HEK293 (cell line): ENCODE data around the gene FAM13B.

Experiments
- CTCF ChIA-PET: fragments of 350-600 bp; formaldehyde crosslinking; extraction: SDS; loops from one replicate; lab custom pipeline; 2021; ENCODE audit warnings: antibody characterized with exemption; lab: Yijun Ruan, JAX
- POLR2A ChIA-PET: fragments of 300-600 bp; formaldehyde crosslinking; extraction: SDS; loops from one replicate; lab custom pipeline; 2020; ENCODE audit warnings: antibody characterized with exemption, inconsistent platforms; lab: Yijun Ruan, JAX
- H3K27ac ChIP-seq: fragments of 200-500 bp; sonication (Bioruptor generic); 2 replicates; pipeline ENCODE4 v1.5.1; 2014; ENCODE audit warnings: low read depth, low read length, control low read depth, inconsistent platforms; ENCODE audit errors: extremely low read depth
- H3K36me3 ChIP-seq, 2 experiments: fragments of 200-500 bp in 1 of 2; sonication (Bioruptor generic) in 1 of 2; 1 replicate in 1 of 2; 2 replicates in 1 of 2; pipeline ENCODE4 v1.5.1; 2014 to 2017; ENCODE audit warnings: inconsistent platforms in 2 of 2, low read length in 2 of 2; ENCODE audit not compliant: control insufficient read depth in 2 of 2, insufficient read depth in 1 of 2
- H3K4me1 ChIP-seq: fragments of 200-500 bp; sonication (Bioruptor generic); 2 replicates; pipeline ENCODE4 v1.5.1; 2014; ENCODE audit warnings: mild to moderate bottlenecking, low read length, inconsistent platforms; ENCODE audit not compliant: control insufficient read depth, insufficient read depth
- H3K4me3 ChIP-seq: 2 replicates; pipeline ENCODE4 v1.5.1; 2011; ENCODE audit warnings: low read depth, mild to moderate bottlenecking, control low read depth, low read length, moderate library complexity
- H3K9me3 ChIP-seq: fragments of 200-500 bp; sonication (Bioruptor generic); 2 replicates; pipeline ENCODE4 v1.5.1; 2014; ENCODE audit warnings: low read depth, low read length, inconsistent platforms; ENCODE audit not compliant: control insufficient read depth, insufficient read depth
- PRDM1 ChIP-seq: fragments of 450-650 bp; formaldehyde crosslinking; IDR thresholded peaks from 2 replicates; pipeline ENCODE4; 2016; ENCODE audit warnings: missing biosample characterization, missing genetic modification characterization
- SCRT2 ChIP-seq: fragments of 450-650 bp; formaldehyde crosslinking; IDR thresholded peaks from 2 replicates; pipeline ENCODE4 v1.5.1; 2016; ENCODE audit warnings: missing biosample characterization, missing genetic modification characterization
- ZIC2 ChIP-seq: fragments of 450-650 bp; formaldehyde crosslinking; IDR thresholded peaks from 2 replicates; pipeline ENCODE4 v1.5.1; 2016; ENCODE audit warnings: missing biosample characterization, missing genetic modification characterization
- ZNF121 ChIP-seq: fragments of 450-650 bp; formaldehyde crosslinking; IDR thresholded peaks from 2 replicates; pipeline ENCODE4 v1.5.1; 2016; ENCODE audit warnings: missing biosample characterization, missing genetic modification characterization
- ZNF133 ChIP-seq: fragments of 450-650 bp; formaldehyde crosslinking; IDR thresholded peaks from 2 replicates; pipeline ENCODE4 v1.5.1; 2016; ENCODE audit warnings: missing biosample characterization, missing genetic modification characterization
- ZNF184 ChIP-seq: fragments of 450-650 bp; IDR thresholded peaks from 2 replicates; pipeline ENCODE4 v1.5.1; 2018; ENCODE audit warnings: missing biosample characterization, mild to moderate bottlenecking, missing genetic modification characterization
- ZNF23 ChIP-seq: fragments of 450-650 bp; formaldehyde crosslinking; IDR thresholded peaks from 2 replicates; pipeline ENCODE4 v1.5.1; 2016; ENCODE audit warnings: missing biosample characterization, missing genetic modification characterization, borderline replicate concordance
- ZNF311 ChIP-seq: fragments of 450-650 bp; formaldehyde crosslinking; IDR thresholded peaks from 2 replicates; pipeline ENCODE4 v1.5.1; 2017; ENCODE audit warnings: missing biosample characterization, missing genetic modification characterization, borderline replicate concordance
- ZNF335 ChIP-seq: fragments of 450-650 bp; formaldehyde crosslinking; conservative IDR thresholded peaks from 2 replicates; pipeline ENCODE4 v1.5.1; 2016; ENCODE audit warnings: missing biosample characterization, missing genetic modification characterization
- ZNF433 ChIP-seq: fragments of 450-650 bp; formaldehyde crosslinking; IDR thresholded peaks from 2 replicates; pipeline ENCODE4 v1.5.1; 2016; ENCODE audit warnings: missing biosample characterization, missing genetic modification characterization, low read depth
- ZNF521 ChIP-seq: fragments of 450-650 bp; formaldehyde crosslinking; IDR thresholded peaks from 2 replicates; pipeline ENCODE4 v1.5.1; 2017; ENCODE audit warnings: missing biosample characterization, mild to moderate bottlenecking, missing genetic modification characterization
- ZNF624 ChIP-seq: fragments of 450-650 bp; formaldehyde crosslinking; IDR thresholded peaks from 2 replicates; pipeline ENCODE4 v1.5.1; 2017; ENCODE audit warnings: missing biosample characterization, missing genetic modification characterization
- ZNF626 ChIP-seq: fragments of 450-650 bp; sonication (Bioruptor Pico); formaldehyde crosslinking; IDR thresholded peaks from 2 replicates; pipeline ENCODE4 v1.5.1; 2018; ENCODE audit warnings: missing biosample characterization, missing genetic modification characterization, inconsistent platforms
- ZNF654 ChIP-seq: fragments of 450-650 bp; formaldehyde crosslinking; IDR thresholded peaks from 2 replicates; pipeline ENCODE4 v1.5.1; 2016; ENCODE audit warnings: low read depth, missing biosample characterization, missing genetic modification characterization
- ZNF792 ChIP-seq: fragments of 450-650 bp; formaldehyde crosslinking; IDR thresholded peaks from 2 replicates; pipeline ENCODE4 v1.5.1; 2016; ENCODE audit warnings: missing biosample characterization, missing genetic modification characterization
- TF ChIP-seq, protein P1 (sequence below): fragments of 450-650 bp; formaldehyde crosslinking; IDR thresholded peaks from 2 replicates; pipeline ENCODE4 v1.5.1; 2016; ENCODE audit warnings: missing biosample characterization, missing genetic modification characterization
- TF ChIP-seq, protein P2 (sequence below): fragments of 450-650 bp; formaldehyde crosslinking; IDR thresholded peaks from 2 replicates; pipeline ENCODE4 v1.5.1; 2016; ENCODE audit warnings: missing biosample characterization, missing genetic modification characterization, low read depth

The FAM13B gene

DNA sequence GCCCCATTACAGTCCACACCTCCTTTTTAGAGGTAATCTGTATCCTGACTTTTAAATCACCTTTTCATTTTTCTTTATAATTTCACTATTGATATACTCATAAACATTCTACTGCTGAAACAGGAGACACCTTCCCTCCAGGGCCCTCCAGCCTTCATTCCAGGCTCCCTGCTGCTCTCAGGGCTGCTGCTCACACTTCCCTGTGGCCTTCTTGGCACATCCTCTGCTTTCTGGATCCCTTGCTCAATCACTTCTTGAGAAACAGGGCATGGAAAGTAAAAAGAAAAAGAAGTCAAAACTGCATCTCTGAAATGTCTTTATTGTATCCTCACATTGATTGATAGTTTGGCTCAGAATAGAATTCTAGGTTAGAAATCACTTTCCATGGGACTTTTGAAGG lies 31.6 kb upstream of the FAM13B start:
- POLR2A ChIA-PET = no interaction called here
- Histone ChIP-seq H3K4me3 (no peak overlapping the region), H3K4me1 (no peaks in the 10 kb centered on the region), H3K36me3 (no peaks in the 10 kb centered on the region), H3K9me3 (no peaks in the 10 kb centered on the region), H3K27ac (no peak overlapping the region)
- TF ChIP-seq ZIC2 (tag by site-specific recombination) (peak; percentile 38), ZNF654 (tag by site-specific recombination) (no peak), PRDM1 (tag by site-specific recombination) (peak; percentile 55; the same call in 1 of the 2 replicates), ZNF133 (tag by site-specific recombination) (no peak), ZNF23 (no peak), ZNF792 (tag by site-specific recombination) (no peak)
- TF ChIP-seq, protein P1, sequence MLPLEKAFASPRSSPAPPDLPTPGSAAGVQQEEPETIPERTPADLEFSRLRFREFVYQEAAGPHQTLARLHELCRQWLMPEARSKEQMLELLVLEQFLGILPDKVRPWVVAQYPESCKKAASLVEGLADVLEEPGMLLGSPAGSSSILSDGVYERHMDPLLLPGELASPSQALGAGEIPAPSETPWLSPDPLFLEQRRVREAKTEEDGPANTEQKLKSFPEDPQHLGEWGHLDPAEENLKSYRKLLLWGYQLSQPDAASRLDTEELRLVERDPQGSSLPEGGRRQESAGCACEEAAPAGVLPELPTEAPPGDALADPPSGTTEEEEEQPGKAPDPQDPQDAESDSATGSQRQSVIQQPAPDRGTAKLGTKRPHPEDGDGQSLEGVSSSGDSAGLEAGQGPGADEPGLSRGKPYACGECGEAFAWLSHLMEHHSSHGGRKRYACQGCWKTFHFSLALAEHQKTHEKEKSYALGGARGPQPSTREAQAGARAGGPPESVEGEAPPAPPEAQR (tag by site-specific recombination) = no peak
- CTCF ChIA-PET = interaction anchor here (0.6 to 5.5 kb wide), 19 partner anchors 11 to 1848 kb away, joined by 3 to 69 read pairs (median 4); partner anchors contain the start of genes FAM13B and WNT8A

DNA sequence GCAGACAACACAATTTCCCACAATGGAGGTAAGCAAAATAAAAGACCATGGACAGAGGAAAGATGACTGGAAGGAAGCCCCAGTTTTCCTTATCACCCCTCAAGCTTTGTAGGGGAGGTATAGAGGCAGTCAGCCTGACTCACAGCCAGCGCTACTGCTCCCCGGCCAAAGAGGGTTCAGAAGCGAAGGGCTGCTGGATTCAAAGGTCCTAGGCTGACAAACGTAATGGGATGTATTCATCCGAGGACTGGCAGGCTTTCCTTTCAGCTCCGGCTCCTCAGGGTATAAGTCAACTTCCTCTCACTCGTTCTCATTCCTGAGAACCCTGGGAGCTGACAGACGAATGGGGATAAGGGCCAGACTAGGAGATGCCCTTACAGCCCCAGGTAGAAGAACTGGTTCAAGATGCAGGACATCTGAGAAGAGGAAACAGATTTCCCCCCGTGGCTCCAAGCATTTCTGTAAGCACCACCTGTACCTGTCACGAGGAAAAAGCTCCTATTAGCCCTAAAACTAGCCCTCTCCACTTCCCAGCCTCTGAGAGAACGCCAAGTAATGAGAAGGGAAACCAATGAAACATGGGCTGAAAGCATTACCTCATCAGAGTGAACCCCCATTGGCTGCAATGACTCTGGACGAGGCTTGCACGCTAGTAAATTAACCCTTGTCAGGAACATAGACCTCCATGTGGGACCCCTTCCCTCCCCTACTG lies 22.1 kb upstream of the FAM13B start:
- no peak overlapping the region for H3K4me3 ChIP-seq
- H3K36me3 ChIP-seq = no peaks in the 10 kb centered on the region
- ChIA-PET CTCF (interaction anchor here (2.0 to 5.4 kb wide), 3 partner anchors 10 to 78 kb away, joined by 10 to 35 read pairs (median 13); no protein-coding TSS in a partner anchor), POLR2A (no interaction called here)
- no peak overlapping the region for H3K27ac ChIP-seq
- no peaks in the 10 kb centered on the region for H3K9me3 ChIP-seq
- H3K4me1 ChIP-seq = no peaks in the 10 kb centered on the region
- no peak for TF ChIP-seq ZNF184 (tag by site-specific recombination)
- TF ChIP-seq, protein P2, sequence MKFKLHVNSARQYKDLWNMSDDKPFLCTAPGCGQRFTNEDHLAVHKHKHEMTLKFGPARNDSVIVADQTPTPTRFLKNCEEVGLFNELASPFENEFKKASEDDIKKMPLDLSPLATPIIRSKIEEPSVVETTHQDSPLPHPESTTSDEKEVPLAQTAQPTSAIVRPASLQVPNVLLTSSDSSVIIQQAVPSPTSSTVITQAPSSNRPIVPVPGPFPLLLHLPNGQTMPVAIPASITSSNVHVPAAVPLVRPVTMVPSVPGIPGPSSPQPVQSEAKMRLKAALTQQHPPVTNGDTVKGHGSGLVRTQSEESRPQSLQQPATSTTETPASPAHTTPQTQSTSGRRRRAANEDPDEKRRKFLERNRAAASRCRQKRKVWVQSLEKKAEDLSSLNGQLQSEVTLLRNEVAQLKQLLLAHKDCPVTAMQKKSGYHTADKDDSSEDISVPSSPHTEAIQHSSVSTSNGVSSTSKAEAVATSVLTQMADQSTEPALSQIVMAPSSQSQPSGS (tag by site-specific recombination) = 0 out of 2 replicates have a peak, but pooled peaks have one; percentile 16

DNA sequence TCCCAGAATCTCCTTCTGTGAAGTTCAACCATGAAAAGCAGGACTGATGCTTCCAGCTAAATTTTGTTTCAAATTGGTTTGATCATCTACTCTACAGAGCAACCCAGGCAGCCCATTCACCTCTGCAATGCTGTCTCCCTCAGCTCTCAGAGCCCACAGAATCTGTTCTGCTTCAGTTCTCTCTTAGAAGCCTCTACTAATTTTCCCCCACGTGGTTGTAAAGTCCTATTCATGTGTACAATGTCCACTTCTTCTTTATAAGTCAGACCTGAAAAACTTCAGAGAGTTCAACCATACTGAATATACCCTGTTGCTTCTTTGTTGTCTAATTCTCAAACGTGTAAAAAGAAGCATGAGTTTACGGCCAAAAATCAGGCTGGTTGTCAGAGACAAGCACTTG lies 21.3 kb upstream of the FAM13B start:
- CTCF ChIA-PET = interaction anchor here (0.6 to 5.4 kb wide), 6 partner anchors 9 to 70 kb away, joined by 3 to 35 read pairs (median 7); no protein-coding TSS in a partner anchor

DNA sequence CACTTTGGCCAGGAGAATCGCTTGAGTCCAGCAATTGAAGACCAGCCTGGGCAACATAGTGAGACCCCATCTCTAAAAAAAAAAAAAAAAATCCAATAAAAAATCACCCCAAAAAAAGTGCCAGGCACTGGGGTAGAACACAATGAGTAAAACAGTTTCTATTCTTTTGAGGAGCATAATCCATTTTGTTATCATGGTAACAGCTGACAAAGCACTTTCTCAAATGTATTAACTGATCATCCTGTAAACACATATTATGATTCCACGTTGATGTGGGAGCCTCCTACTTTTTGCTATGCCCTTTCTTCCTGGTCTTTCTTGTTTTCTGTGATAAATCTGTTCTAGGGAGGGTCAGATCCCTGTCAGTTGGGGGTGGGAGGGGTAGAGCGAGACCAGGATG lies 20.7 kb upstream of the FAM13B start:
- Histone ChIP-seq H3K4me1 (no peaks in the 10 kb centered on the region), H3K9me3 (no peaks in the 10 kb centered on the region), H3K27ac (no peak overlapping the region), H3K36me3 (no peaks in the 10 kb centered on the region), H3K4me3 (no peak overlapping the region)
- TF ChIP-seq ZNF335 (tag by site-specific recombination) (no peak), ZNF433 (tag by site-specific recombination) (no peak), ZNF121 (tag by site-specific recombination) (0 out of 2 replicates have a peak, but pooled peaks have one; percentile 26), ZNF624 (tag by site-specific recombination) (no peak), ZNF23 (no peak), ZNF626 (tag by site-specific recombination) (no peak), ZNF521 (tag by site-specific recombination) (no peak)
- CTCF ChIA-PET = interaction anchor here (0.6 to 5.4 kb wide), 6 partner anchors 10 to 69 kb away, joined by 3 to 35 read pairs (median 7); no protein-coding TSS in a partner anchor
- POLR2A ChIA-PET = no interaction called here

More for the DNA sequence above, 21.3 kb upstream of the FAM13B start:
- no peak overlapping the region for H3K27ac ChIP-seq
- no peaks in the 10 kb centered on the region for H3K9me3 ChIP-seq
- peak; percentile 45; the same call in 1 of the 2 replicates for TF ChIP-seq SCRT2 (tag by site-specific recombination)
- TF ChIP-seq ZNF311 (tag by site-specific recombination) = no peak
- TF ChIP-seq, all 188 proteins: peak for 1
- Histone ChIP-seq H3K4me3 (no peak overlapping the region), H3K4me1 (no peaks in the 10 kb centered on the region), H3K36me3 (no peaks in the 10 kb centered on the region)
- POLR2A ChIA-PET = no interaction called here
